ENCODE measurements around the gene GPR63.

GPR63 gene

GRCh38 chr6:96823743-96824142 is 13.5 kb downstream of the GPR63 start:
- no peak for TF ChIP-seq CTCF (IDR thresholded peaks at IDR 0.05; ENCODE audit: borderline replicate concordance, insufficient read depth, low read depth, low read length)
- H3K4me3 ChIP-seq (ENCODE audit: low read depth, low read length), result no peak overlapping the region

- TF ChIP-seq CTCF (IDR thresholded peaks at IDR 0.05; ENCODE audit: borderline replicate concordance, insufficient read depth, low read depth, low read length), result no peak
- no peak overlapping the region for H3K4me3 ChIP-seq (ENCODE audit: low read depth, low read length)
Observed at GRCh38 chr6:96821034-96821433, 16.2 kb downstream of the GPR63 start.

- no peak overlapping the region for H3K4me3 ChIP-seq (ENCODE audit: low read depth, low read length)
- no peak for TF ChIP-seq CTCF (IDR thresholded peaks at IDR 0.05; ENCODE audit: borderline replicate concordance, insufficient read depth, low read depth, low read length)
Observed at GRCh38 chr6:96816301-96816817, 20.9 kb downstream of the GPR63 start.

- no peak for TF ChIP-seq CTCF (IDR thresholded peaks at IDR 0.05; ENCODE audit: borderline replicate concordance, insufficient read depth, low read depth, low read length)
- H3K4me3 ChIP-seq (ENCODE audit: low read depth, low read length), result no peak overlapping the region
Observed at GRCh38 chr6:96814625-96815024, 22.7 kb downstream of the GPR63 start.

- TF ChIP-seq CTCF (IDR thresholded peaks at IDR 0.05; ENCODE audit: borderline replicate concordance, insufficient read depth, low read depth, low read length), result no peak
- H3K4me3 ChIP-seq (ENCODE audit: low read depth, low read length), result no peak overlapping the region
Observed at GRCh38 chr6:96812077-96812703, 25.1 kb downstream of the GPR63 start.

GRCh38 chr6:96811670-96812069 is 25.6 kb downstream of the GPR63 start:
- no peak for TF ChIP-seq CTCF (IDR thresholded peaks at IDR 0.05; ENCODE audit: borderline replicate concordance, insufficient read depth, low read depth, low read length)

GRCh38 chr6:96811136-96811535 is 26.1 kb downstream of the GPR63 start:
- H3K4me3 ChIP-seq (ENCODE audit: low read depth, low read length), result no peak overlapping the region
- TF ChIP-seq CTCF (IDR thresholded peaks at IDR 0.05; ENCODE audit: borderline replicate concordance, insufficient read depth, low read depth, low read length), result no peak

More at GRCh38 chr6:96811670-96812069, 25.6 kb downstream of the GPR63 start:
- H3K4me3 ChIP-seq (ENCODE audit: low read depth, low read length), result no peak overlapping the region

Measured in GM12875 (cell line).